AG09319 (cell line): Measurements from ENCODE around the gene STK36.

Source experiments
- DNase-seq: peaks from one replicate; pipeline ENCODE4 v3.0.0-alpha.2; 2010; ENCODE audit warnings: low read depth; ENCODE audit errors: extremely low read depth
- CTCF ChIP-seq: IDR thresholded peaks from 2 replicates; pipeline ENCODE4 v1.5.1; 2011; ENCODE audit warnings: low read depth, mild to moderate bottlenecking, inconsistent platforms, low read length, moderate library complexity

Gene STK36

GRCh38 chr2:218663901-218664300 is 8.0 kb upstream of the STK36 start:
- TF ChIP-seq CTCF = no peak
- no peak for DNase-seq

GRCh38 chr2:218664653-218665052 is 7.2 kb upstream of the STK36 start:
- no peak for TF ChIP-seq CTCF
- DNase-seq = no peak

DNA sequence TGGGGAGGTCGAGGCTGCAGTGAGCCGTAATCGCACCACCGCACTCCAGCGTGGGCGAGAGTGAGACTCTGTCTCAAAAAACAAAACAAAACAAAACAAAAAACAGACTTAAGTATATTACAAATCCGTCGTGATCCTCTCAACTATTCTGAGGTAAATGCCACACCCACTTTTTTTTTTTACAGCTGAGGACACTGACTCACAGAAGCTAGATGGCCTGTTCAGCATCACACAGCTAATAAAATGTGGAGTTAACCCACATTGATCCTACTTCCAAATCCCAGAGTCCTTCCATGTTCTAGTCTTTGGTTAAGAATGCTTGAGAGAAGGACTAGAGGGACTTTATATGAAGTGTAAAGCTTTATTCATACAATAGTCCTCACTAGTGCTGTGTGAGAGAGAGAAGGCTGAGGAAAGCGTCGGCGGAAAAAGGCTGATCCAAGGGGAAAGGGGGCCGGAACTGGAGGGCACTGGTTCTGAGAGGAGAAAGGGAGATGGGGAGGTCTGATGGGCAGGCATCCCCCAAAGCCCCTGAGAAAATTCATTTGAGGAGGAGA is 711 bp upstream of the STK36 start:
- TF ChIP-seq CTCF = no peak
- no peak for DNase-seq

DNA sequence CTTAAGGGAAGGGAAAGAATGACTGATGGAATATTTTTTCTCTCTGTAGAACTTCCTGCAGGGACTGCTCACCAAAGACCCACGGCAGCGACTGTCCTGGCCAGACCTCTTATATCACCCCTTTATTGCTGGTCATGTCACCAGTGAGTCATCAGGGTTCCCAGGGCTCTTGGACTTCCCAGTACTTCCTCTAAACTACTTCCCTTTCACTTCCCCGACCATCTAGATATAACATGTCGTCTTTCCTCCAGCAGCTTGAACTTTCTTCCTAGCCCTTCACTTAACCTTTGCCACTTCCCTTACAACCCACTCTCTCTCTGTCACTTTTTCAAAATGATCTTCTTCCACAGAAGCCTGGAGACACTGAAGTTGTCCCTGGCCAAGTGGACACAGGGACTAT is 7.2 kb downstream of the STK36 start:
- no peak for TF ChIP-seq CTCF
- no peak for DNase-seq

DNA sequence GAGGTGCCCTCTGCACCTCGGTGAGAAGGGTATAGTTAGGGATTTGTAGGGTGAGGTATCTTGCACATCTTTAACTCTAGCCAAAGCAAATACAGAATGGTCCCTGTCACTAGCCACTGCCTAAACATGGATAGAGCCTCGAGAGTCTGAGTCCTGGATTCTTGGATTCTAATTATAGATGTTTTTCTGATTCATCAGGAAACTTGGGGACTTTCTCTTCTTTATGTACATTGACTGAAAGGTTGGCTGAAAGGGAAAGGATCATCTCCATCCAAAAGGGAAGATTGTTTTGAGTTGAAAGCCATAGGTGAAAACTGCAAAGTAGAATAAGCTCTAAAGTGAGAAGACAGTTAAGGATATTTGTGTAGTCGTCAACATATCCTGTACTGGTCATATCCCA is 8.2 kb downstream of the STK36 start:
- no peak for TF ChIP-seq CTCF
- DNase-seq = no peak

- TF ChIP-seq CTCF = peak; percentile 89
- peak; percentile 49 for DNase-seq
Observed at GRCh38 chr2:218687400-218688060, 15.6 kb downstream of the STK36 start.

DNA sequence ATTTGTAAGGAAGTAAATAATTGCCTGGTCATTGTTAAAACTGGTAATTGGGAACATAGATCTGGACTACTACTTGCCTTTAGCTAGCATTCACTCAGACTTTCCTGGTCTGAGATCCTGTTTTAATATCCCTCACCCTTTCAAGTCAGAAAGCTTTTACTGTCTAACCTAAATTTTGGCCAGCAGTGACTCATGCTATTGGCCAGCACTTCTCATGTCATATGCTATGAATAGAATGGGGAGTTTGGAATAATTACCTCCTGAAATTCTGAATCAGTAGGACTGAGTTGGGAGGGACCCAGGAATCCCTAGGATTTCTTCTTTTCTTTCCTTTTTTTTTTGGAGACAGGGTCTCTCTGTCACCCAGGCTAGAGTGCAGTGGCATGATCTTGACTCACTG is 19.3 kb downstream of the STK36 start:
- TF ChIP-seq CTCF = no peak
- DNase-seq = no peak
